GM12878 (cell line): ENCODE data around the gene ADAM15. TPM values are rescaled to one million over a fixed set of nuclear protein-coding genes. Genes with fewer than 3 reads are reported as not detected.
A peak's percentile ranks its signal among the peaks of the same experiment; 100 is the strongest.

Experiments
- ATAC-seq: fragments of 200-7000 bp; cut with Tn5 transposase; 3 replicates; pipeline ENCODE4 v1.9.1; 2020; ENCODE audit warnings: mild to moderate bottlenecking, moderate library complexity
- BruUV-seq: library from RNA; stranded (reverse); fragments of 400-500 nt; replicated peaks from 2 replicates; lab custom pipeline; 2021; lab: Mats Ljungman, UMichigan
- CTCF ChIA-PET: fragments of 300-600 bp; sonication (Branson Sonifier 250); formaldehyde crosslinking; extraction: SDS; loops from one replicate; lab custom pipeline; 2021; ENCODE audit warnings: inconsistent platforms; lab: Yijun Ruan, JAX
- POLR2A ChIA-PET: fragments of 350-600 bp; formaldehyde crosslinking; extraction: SDS; loops from one replicate; lab custom pipeline; 2021; ENCODE audit warnings: inconsistent platforms; lab: Charles Lee
- RAD21 ChIA-PET: fragments of 300-600 bp; sonication (Branson Sonifier 250); formaldehyde crosslinking; loops from one replicate; lab custom pipeline; 2023; ENCODE audit warnings: antibody characterized with exemption; ENCODE audit not compliant: unreplicated experiment; lab: Charles Lee
- SMC1A ChIA-PET: fragments of 300-600 bp; sonication (Branson Sonifier 250); formaldehyde crosslinking; loops from one replicate; lab custom pipeline; 2023; ENCODE audit not compliant: unreplicated experiment, uncharacterized antibody; lab: Charles Lee
- DNase-seq: peaks from one replicate; pipeline ENCODE4 v3.0.0-alpha.2; 2011; ENCODE audit warnings: low read depth, low spot score
- FAIRE-seq: peaks from 3 replicates; lab custom pipeline; 2011; peaks lifted over from hg19 to GRCh38; lab: Jason Lieb, UNC
- H2AFZ ChIP-seq: 2 replicates; pipeline ENCODE4 v1.6.0; 2011; ENCODE audit warnings: low read depth, low read length, control low read depth; ENCODE audit not compliant: control insufficient read depth
- H3K27ac ChIP-seq: 2 replicates; pipeline ENCODE4 v1.5.1; 2011; ENCODE audit warnings: control low read depth; ENCODE audit not compliant: control insufficient read depth, insufficient read depth
- H3K27me3 ChIP-seq, 2 experiments: replicated peaks in 1 of 2; 2 replicates each; pipeline versions ENCODE4 v1.6.0 to v1.6.1; 2011; ENCODE audit warnings: low read length in 1 of 2; ENCODE audit not compliant: control insufficient read depth in 2 of 2, insufficient read depth in 2 of 2
- H3K36me3 ChIP-seq, 2 experiments: 2 replicates each; pipeline ENCODE4 v1.5.1; 2011; ENCODE audit warnings: low read length in 1 of 2; ENCODE audit not compliant: control insufficient read depth in 2 of 2, insufficient read depth in 2 of 2
- H3K4me1 ChIP-seq: 2 replicates; pipeline ENCODE4 v1.6.1; 2011; ENCODE audit warnings: mild to moderate bottlenecking, low read length, moderate library complexity, mixed read lengths; ENCODE audit not compliant: control insufficient read depth, insufficient read depth
- H3K4me2 ChIP-seq: 2 replicates; pipeline ENCODE4 v1.6.0; 2011; ENCODE audit warnings: control low read depth; ENCODE audit not compliant: control insufficient read depth, insufficient read depth
- H3K4me3 ChIP-seq: fragments of 200-600 bp; sonication (generic); 2 replicates; pipeline ENCODE4 v1.5.1; 2016
- H3K79me2 ChIP-seq: 2 replicates; pipeline ENCODE4 v1.6.0; 2011; ENCODE audit warnings: low read length; ENCODE audit not compliant: control insufficient read depth, insufficient read depth
- H3K9ac ChIP-seq: 2 replicates; pipeline ENCODE4 v1.8.0; 2011; ENCODE audit warnings: low read length, control low read depth, mixed read lengths; ENCODE audit not compliant: control insufficient read depth, insufficient read depth
- H3K9me3 ChIP-seq: replicated peaks from 3 replicates; pipeline ENCODE4 v1.5.1; 2011; ENCODE audit warnings: mild to moderate bottlenecking, low read length; ENCODE audit not compliant: control insufficient read depth, insufficient read depth
- H4K20me1 ChIP-seq: 2 replicates; pipeline ENCODE4 v1.6.0; 2011; ENCODE audit not compliant: control insufficient read depth, insufficient read depth
- NFXL1 ChIP-seq: fragments of 450-650 bp; IDR thresholded peaks from 2 replicates; pipeline ENCODE4 v1.6.1; 2017; ENCODE audit warnings: antibody characterized with exemption, mild to moderate bottlenecking, borderline replicate concordance
- SREBF1 ChIP-seq: IDR thresholded peaks from 2 replicates; pipeline ENCODE4 v1.6.1; 2012; ENCODE audit warnings: mild to moderate bottlenecking, low read length
- SRF ChIP-seq, 2 experiments: IDR thresholded peaks; 2 replicates each; pipeline ENCODE4 v1.6.1; 2011; ENCODE audit warnings: low read depth in 2 of 2, low read length in 2 of 2, mild to moderate bottlenecking in 1 of 2, moderate library complexity in 1 of 2
- ZBTB40 ChIP-seq: fragments of 450-650 bp; IDR thresholded peaks from 2 replicates; pipeline ENCODE4 v1.6.1; 2016; ENCODE audit warnings: mild to moderate bottlenecking, moderate library complexity, borderline replicate concordance
- WGBS: methylation state at CpG from one replicate; pipeline ENCODE4 v1.1.6; 2016; ENCODE audit warnings: low lambda C conversion rate; ENCODE audit not compliant: insufficient replicate concordance, insufficient coverage; ENCODE audit errors: missing lambda C conversion rate; 5-methylcytosine and 5-hydroxymethylcytosine counted together
- in situ Hi-C: fragments of 300-500 bp; cut with MboI; formaldehyde crosslinking; loops from 9 replicates; pipeline ENCODE4 v1.14.3; 2018; ENCODE audit warnings: mixed read lengths
- intact Hi-C: fragments of 100-400 bp; cut with micrococcal nuclease; formaldehyde crosslinking; loops from one replicate; pipeline ENCODE4 v1.14.2; 2022; ENCODE audit not compliant: unreplicated experiment
- polyA plus RNA-seq, 11 experiments: library from polyadenylated mRNA; depleted of rRNA in 4 of 11; unstranded in 6 of 11; stranded (reverse) in 5 of 11; fragments of >200 nt; fragmentation: Nextera tagmentation in 4 of 11; fragmentation: Illumina TruSeq in 1 of 11; extraction: Ambion mirVana in 4 of 11; extraction: Trizol in 1 of 11; gene quantifications; 1 replicate in 1 of 11; 2 replicates in 10 of 11; pipeline versions ENCODE4 v1.2.1 to v1.2.3, GENCODE V29; 2011 to 2016; ENCODE audit warnings: inconsistent platforms in 2 of 11, missing spikeins in 2 of 11, low read depth in 1 of 11
- total RNA-seq, 4 experiments: library from RNA; depleted of rRNA in 3 of 4; stranded (reverse); fragments of >200 nt in 3 of 4; fragmentation: Illumina TruSeq in 1 of 4; extraction: Trizol in 1 of 4; gene quantifications; 2 replicates each; pipeline versions ENCODE4 v1.2.1 to v1.2.3, GENCODE V29; 2013 to 2021

The ADAM15 gene
- total and polyA plus RNA-seq, 10 of the 15 experiments (the other 5 are each of a cell fraction or from before 2014, with no cell fraction given) = 0.29 to 38.8 (median 14.7) TPM

GRCh38 chr1:155017946-155018316 lies 33.2 kb upstream of the ADAM15 start:
- ChIA-PET SMC1A (interaction anchor here (0.6 to 2.8 kb wide), 11 partner anchors 11 to 620 kb away, joined by 3 to 14 read pairs (median 4); partner anchors contain the start of genes FLAD1, PBXIP1, PYGO2 and SHC1), POLR2A (interaction anchor here (0.7 to 2.8 kb wide), 9 partner anchors 10 to 82 kb away, joined by 3 to 11 read pairs (median 5); partner anchors contain the start of genes FLAD1, PMVK and SHC1), CTCF (interaction anchor here (0.5 to 4.2 kb wide), 29 partner anchors 11 to 599 kb away, joined by 3 to 42 read pairs (median 5); partner anchors contain the start of genes ADAM15, FLAD1, KRTCAP2 and PBXIP1), RAD21 (interaction anchor here (0.5 to 3.1 kb wide), 17 partner anchors 8 to 653 kb away, joined by 3 to 14 read pairs (median 4); partner anchors contain the start of genes ADAM15, PBXIP1, SHC1 and ZBTB7B)
- H3K4me1 ChIP-seq = peaks cover 23% of the 10 kb centered on the region
- H4K20me1 ChIP-seq = no peaks in the 10 kb centered on the region
- no peaks in the 10 kb centered on the region; a peak in 1 of 4 replicates for H3K27me3 ChIP-seq
- ATAC-seq (peak; percentile 56), DNase-seq (no peak), FAIRE-seq (no peak)
- WGBS = 26% methylated on average over 6 of the region's 6 CpGs
- no TSS peak for BruUV-seq
- no peaks in the 10 kb centered on the region; the same call in 1 of the 2 replicates for H3K79me2 ChIP-seq
- H3K4me2 ChIP-seq = peak overlapping the region; percentile 90
- H3K36me3 ChIP-seq = peaks cover 0 to 15% of the 10 kb centered on the region in 2 experiments; a peak in 3 of 4 replicates
- intact Hi-C loops = loop anchor here (1.0 to 2.0 kb wide), 3 partner anchors 15 to 43 kb away; partner anchors contain the start of gene ZBTB7B
- TF ChIP-seq ZBTB40 (peak; percentile 39; the same call in 1 of the 2 replicates), SREBF1 (no peak), NFXL1 (no peak), SRF (IDR thresholded peaks at IDR 0.05; ENCODE audit: low read depth in 2 of 2, low read length in 2 of 2) (peak in 1 of 2 experiments; percentile 33; a peak in 1 of 4 replicates)
- peak overlapping the region; percentile 65 for H3K4me3 ChIP-seq
- peak overlapping the region; percentile 59 for H3K9ac ChIP-seq
- H2AFZ ChIP-seq = peak overlapping the region; percentile 61
- in situ Hi-C loops = no loop called here
- no peaks in the 10 kb centered on the region for H3K9me3 ChIP-seq
- peak overlapping the region; percentile 75 for H3K27ac ChIP-seq
